Fibroblast of mammary gland (primary cell): ENCODE results near the gene FAS.
"Not testable (repeated sequence)": the region's sequence is repeated elsewhere in the genome, so short reads cannot be mapped to it uniquely, and the experiment has no call there.

Experiments used
- DNase-seq: peaks from one replicate; pipeline ENCODE4 v3.0.0-alpha.2; 2010; ENCODE audit warnings: low read depth
- H3K4me3 ChIP-seq: 2 replicates; pipeline ENCODE4 v1.5.1; 2011; ENCODE audit warnings: low read depth, mild to moderate bottlenecking, low read length, moderate library complexity; ENCODE audit not compliant: control insufficient read depth
- CTCF ChIP-seq: conservative IDR thresholded peaks from 2 replicates; pipeline ENCODE4 v1.5.1; 2011; ENCODE audit warnings: low read depth, low read length, inconsistent platforms; ENCODE audit not compliant: control insufficient read depth, insufficient read depth

The FAS gene

GRCh38 chr10:89003344-89003743 is 12.7 kb downstream of the FAS start:
- DNase-seq = no peak

GRCh38 chr10:89007129-89007893 is 16.7 kb downstream of the FAS start:
- H3K4me3 ChIP-seq = no peak overlapping the region
- DNase-seq = no peak
- no peak for TF ChIP-seq CTCF

More at GRCh38 chr10:89003344-89003743, 12.7 kb downstream of the FAS start:
- H3K4me3 ChIP-seq = no peak overlapping the region
- TF ChIP-seq CTCF = no peak

- H3K4me3 ChIP-seq, DNase-seq: not testable (repeated sequence)
These were observed 28.2 kb downstream of the FAS start for GRCh38 chr10:89018700-89019346.

GRCh38 chr10:89019569-89020327 is 29.1 kb downstream of the FAS start:
- no peak for TF ChIP-seq CTCF
- H3K4me3 ChIP-seq = no peak overlapping the region

GRCh38 chr10:89021526-89021925 is 30.9 kb downstream of the FAS start:
- peak; percentile 55 for DNase-seq
- not testable (repeated sequence) for H3K4me3 ChIP-seq

More at GRCh38 chr10:89019569-89020327, 29.1 kb downstream of the FAS start:
- DNase-seq = no peak

GRCh38 chr10:89022734-89023133 is 32.1 kb downstream of the FAS start:
- H3K4me3 ChIP-seq = no peak overlapping the region
- no peak for DNase-seq
- no peak for TF ChIP-seq CTCF

GRCh38 chr10:89025453-89025852 is 34.9 kb downstream of the FAS start:
- no peak for TF ChIP-seq CTCF
- no peak for DNase-seq
- no peak overlapping the region for H3K4me3 ChIP-seq
